ENCODE data around the gene LETMD1.

The LETMD1 gene

DNA sequence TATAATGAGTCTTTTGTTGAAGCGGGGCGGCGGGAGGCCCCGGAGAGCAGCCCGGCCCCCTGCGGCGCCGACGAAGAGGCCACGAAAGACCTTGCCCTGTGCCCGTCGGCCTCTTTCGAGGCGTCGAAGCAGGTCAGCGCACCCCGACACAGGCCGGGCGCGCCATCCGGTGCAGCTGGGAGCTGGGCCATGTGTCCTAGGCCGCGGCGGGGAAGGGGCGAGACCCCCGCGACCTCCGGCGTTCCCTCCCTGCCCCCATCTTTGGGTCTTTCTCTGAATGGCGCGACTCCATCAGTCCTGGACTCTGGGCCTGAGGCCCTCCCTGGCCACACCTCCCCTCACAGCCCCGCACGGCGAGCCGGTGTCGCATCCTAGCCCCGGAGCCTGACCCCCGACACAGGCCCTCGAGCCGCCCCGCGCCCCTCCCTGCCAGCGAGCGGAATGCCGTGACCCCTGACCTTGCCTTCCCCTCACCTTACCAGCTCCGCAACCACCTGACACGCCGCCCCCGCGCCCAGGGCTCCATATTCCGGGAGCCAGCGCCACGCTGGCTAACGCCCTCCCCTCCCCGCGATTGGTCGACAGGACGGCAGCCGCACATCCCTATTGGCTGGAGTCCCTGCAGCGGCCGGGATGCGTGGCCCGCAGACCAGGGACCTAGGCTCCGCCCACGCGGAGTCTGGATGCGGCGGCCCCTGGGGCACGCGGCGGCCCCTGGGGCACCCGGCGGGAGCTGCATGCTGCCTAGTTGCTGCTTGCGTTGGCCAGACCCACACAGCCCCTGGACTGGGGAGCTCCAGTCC, 22.1 kb upstream of the LETMD1 start, which contains the start of gene SLC11A2:
SLC11A2 (minus strand) TSS at position 549 of the 803 bp plus-strand sequence. CDS start 15,656 bp downstream, outside the sequence.
- DNase-seq (ENCODE audit: low read depth in 2 of 2), result peak; percentile 82

GRCh38 chr12:51027342-51027835, 20.7 kb upstream of the LETMD1 start:
- no peak for DNase-seq (ENCODE audit: low read depth in 2 of 2)

GRCh38 chr12:51028126-51028812, 19.9 kb upstream of the LETMD1 start:
- DNase-seq (ENCODE audit: low read depth in 2 of 2), result peak in 1 of 2 experiments; percentile 5

DNA sequence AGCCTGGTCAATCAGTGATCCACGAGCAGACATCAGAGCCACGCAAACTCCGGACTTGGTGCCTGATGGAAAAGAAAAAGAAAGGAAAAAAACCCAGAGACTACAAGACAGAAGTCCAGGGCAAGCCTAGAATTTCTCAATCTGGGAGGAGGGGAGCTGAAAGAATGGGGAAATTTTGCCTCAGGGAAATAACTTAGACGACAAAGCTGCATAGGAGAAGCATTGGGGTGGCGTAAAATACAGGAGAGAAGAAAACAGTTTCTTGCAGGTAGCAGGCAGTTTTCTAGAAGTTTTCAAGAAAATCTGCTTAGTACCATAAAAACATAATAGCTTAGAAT, 19.3 kb upstream of the LETMD1 start:
- DNase-seq (ENCODE audit: low read depth in 2 of 2), result no peak

DNA sequence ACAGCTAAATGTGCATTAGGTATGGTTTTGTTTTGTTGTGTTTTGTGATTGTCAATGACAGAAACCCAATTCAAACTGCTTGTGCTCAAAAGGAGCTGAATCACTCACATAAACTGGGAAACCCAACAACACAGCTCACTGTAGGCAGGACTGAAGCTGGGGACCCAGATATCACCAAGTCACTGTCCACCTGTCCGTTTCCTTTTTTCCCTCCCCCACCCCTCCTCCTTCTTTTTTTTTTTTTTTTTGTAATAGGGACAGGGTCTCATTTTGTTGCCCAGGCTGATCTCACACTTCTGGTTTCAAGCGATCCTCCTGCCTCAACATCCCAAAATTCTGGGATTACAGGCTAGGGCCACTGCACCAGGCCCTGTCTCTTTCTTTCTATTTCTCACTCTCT, 15.1 kb upstream of the LETMD1 start:
- DNase-seq (ENCODE audit: low read depth in 2 of 2), result no peak

DNA sequence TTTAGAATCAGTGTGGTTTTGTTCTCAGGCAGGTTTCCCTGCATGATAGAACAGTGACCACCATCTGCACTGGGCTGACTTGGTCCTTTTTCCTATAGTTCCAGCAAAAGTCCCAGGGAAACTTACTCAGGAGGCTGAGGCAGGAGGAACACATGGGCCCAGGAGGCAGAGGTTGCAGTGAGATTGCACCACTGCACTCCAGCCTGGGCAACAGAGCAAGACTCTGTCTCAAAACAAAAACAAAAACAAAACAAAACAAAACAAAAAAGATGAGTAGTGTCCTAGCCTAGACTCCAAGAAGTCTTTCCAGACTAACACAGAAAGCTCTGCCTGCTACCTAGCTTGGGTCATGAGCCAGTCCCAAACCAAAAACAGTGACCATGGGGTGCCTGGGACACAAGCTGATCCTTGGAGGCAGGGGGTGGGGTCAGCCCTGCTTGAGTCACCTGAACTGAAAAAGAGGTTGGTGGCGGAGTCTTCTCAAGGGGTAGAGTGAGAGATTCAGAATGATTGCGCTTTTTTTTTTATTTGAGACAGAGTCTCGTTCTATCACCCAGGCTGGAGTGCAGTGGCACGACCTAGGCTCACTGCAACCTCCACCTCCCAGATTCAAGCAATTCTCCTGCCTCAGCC, 14.6 kb upstream of the LETMD1 start:
- DNase-seq (ENCODE audit: low read depth in 2 of 2), result no peak

DNA sequence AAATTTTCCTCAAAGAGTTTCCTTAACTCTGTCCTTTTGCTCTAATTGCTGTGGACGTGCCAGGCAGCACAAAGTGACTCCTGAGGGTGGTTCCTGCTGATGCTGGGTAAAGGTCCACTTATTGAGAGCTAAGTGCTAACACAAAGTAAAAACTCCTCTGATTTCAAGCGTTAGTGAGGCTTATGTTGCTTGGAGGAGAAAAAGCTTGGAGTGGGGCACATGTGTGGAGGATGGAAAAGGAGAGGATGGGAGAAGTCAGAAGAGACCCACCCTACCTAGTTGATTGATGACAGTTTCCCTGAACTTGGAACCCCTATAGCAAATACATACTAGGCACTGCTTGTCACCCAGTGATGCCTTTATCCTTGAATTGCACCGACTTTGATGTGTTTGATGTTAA, 11.8 kb upstream of the LETMD1 start:
- no peak for DNase-seq (ENCODE audit: low read depth in 2 of 2)

DNA sequence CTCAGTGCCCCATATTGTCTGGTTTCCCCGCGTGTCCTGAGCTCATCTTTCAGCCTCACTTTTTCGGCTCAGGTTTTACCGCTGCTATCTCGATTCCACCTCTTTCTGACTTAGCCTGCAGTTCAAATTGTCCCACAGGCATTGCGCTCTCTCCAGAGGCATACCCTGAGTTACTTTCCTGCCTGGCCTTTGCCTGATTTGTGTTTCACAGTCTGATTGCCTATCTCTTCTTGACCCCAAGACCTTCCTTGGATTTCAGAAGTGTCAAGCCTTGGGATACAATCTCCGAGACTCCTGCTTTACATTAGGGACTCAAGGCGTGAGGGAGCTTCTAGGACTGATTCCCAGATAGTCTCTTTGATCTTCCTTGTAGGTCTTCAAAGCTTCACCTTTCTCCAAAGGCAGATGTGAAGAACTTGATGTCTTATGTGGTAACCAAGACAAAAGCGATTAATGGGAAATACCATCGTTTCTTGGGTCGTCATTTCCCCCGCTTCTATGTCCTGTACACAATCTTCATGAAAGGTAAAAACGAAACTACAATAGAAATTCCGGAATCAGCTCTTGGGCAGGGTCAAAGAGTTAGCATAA, 629 bp downstream of the LETMD1 start:
- DNase-seq (ENCODE audit: low read depth in 2 of 2), result no peak

DNA sequence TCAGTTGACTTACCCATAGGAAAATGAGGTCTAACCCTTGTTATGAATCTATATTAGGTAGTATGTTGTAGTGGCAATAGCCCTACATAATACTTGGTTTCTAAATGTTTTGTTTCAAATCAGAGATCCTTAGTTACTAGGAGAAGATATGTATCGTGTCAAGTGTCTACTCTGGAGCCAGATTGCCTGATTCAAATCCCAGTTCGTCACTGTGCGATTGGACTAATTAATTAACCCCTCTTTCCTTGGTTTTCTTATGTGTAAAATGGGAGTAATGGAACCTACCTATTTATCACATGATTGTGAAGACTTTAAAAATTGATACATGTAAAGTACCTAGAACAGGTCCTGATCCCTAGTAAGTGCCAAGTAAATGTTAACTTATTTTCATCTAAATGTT, 1.4 kb downstream of the LETMD1 start:
- DNase-seq (ENCODE audit: low read depth in 2 of 2), result no peak

DNA sequence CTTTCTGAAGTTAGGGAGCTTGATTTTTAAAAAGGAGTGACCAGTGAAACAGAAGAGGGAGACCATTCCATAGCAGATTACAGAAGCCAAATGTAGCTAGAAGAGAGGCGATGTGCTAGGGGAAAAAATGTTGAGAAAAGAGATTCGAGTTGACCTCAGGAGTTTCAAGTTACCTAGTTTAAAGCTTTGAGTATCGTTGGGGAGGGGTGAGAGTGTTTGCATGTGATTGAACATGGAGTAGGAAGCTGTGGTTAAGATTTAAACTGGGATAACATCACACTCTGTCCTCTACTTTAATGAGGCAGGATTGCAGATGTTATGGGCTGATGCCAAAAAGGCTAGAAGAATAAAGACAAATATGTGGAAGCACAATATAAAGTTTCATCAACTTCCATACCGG, 3.7 kb downstream of the LETMD1 start:
- no peak for DNase-seq (ENCODE audit: low read depth in 2 of 2)

DNA sequence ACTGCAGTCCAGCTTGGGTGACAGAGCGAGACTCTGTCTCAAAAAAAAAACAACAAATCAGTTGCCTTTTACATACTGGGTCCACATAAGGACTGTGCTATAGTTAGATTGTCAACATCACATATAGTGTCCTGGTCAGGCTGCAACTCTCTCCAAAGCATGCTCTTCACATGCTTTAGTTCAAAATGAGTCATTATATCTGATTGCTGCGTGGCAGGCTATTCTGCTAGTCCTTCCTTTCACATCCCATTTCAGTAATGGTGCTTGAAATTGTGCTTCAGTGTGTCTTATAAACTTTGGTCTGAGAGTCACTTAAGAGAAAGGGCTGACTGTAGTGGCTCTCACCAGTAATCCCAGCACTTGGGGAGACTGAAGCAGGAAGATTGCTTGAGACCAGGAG, 6.9 kb downstream of the LETMD1 start:
- DNase-seq (ENCODE audit: low read depth in 2 of 2), result no peak

- DNase-seq (ENCODE audit: low read depth in 2 of 2), result no peak
These were observed 8.1 kb downstream of the LETMD1 start for GRCh38 chr12:51056242-51056641.

GRCh38 chr12:51059086-51059485, 11.0 kb downstream of the LETMD1 start:
- no peak for DNase-seq (ENCODE audit: low read depth in 2 of 2)

GRCh38 chr12:51062631-51063397, 14.7 kb downstream of the LETMD1 start:
- no peak for DNase-seq (ENCODE audit: low read depth in 2 of 2)

DNA sequence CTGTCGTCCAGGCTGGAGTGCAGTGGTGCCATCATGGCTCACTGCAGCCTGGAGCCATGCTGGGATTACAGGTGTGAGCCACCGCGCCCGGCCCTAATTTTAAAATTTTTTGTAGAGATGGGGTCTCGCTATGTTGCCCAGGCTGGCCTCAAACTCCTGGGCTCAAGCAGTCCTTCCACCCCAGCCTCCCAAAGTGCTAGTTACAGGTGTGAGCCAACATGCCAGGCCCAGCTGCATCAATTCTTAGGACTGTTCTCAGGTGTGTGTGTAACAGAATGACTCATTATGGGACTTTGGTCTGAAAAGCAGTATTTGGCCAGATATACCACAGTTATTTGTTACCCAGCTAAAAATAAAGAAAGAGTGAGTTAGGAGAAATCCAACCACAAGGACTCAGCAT, 17.4 kb downstream of the LETMD1 start:
- DNase-seq (ENCODE audit: low read depth in 2 of 2), result no peak

- DNase-seq (ENCODE audit: low read depth in 2 of 2), result no peak
These were observed 19.1 kb downstream of the LETMD1 start for GRCh38 chr12:51067229-51067628.

GRCh38 chr12:51067771-51068170, 19.6 kb downstream of the LETMD1 start:
- no peak for DNase-seq (ENCODE audit: low read depth in 2 of 2)

DNA sequence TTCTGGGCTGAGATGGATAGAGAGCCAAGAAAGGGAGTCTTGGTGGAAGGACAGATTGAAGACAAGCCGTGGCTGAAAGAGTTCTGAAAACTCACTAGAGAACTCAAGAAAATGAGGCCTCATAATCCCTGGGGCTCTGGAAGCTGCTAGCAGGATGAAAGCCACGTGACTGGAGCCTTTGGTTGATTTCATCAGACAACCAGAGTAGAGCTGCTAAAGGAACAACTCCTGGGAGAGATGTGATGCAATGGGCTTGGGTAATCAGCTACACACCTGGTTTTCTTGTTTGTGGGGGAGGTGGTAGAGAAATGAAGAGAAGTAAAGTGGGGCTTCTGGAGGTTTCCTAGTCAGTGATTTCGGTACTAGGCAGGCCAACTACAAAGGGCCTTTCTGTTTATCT, 21.9 kb downstream of the LETMD1 start:
- DNase-seq (ENCODE audit: low read depth in 2 of 2), result peak; percentile 36 to 46

- no peak for DNase-seq (ENCODE audit: low read depth in 2 of 2)
These were observed 23.5 kb downstream of the LETMD1 start for GRCh38 chr12:51071663-51072062.

GRCh38 chr12:51075390-51075789, 27.3 kb downstream of the LETMD1 start:
- no peak for DNase-seq (ENCODE audit: low read depth in 2 of 2)

GRCh38 chr12:51076236-51076930, 28.3 kb downstream of the LETMD1 start:
- no peak for DNase-seq (ENCODE audit: low read depth in 2 of 2)

Data from fibroblast of skin of left quadriceps (primary cell).